Mammary epithelial cell (primary cell): ENCODE measurements around the gene ACTR6.

Source experiments
- CTCF ChIP-seq, 2 donors: IDR thresholded peaks in 1 of 2; conservative IDR thresholded peaks in 1 of 2; 2 replicates each; pipeline ENCODE4 v1.5.1; 2011 to 2012; ENCODE audit warnings: inconsistent platforms in 2 of 2, low read length in 2 of 2, mild to moderate bottlenecking in 2 of 2, control low read depth in 1 of 2, low read depth in 1 of 2; ENCODE audit not compliant: insufficient read depth in 1 of 2; ENCODE audit errors: extremely low read depth in 1 of 2
- EZH2 ChIP-seq: IDR thresholded peaks from 2 replicates; pipeline ENCODE4 v1.6.1; 2012; ENCODE audit warnings: low read length, inconsistent platforms, borderline replicate concordance

GRCh38 chr12:100251917-100252316 lies 51.3 kb downstream of the ACTR6 start:
- TF ChIP-seq CTCF (conservative IDR thresholded peaks at IDR 0.05 in 1 of 2, IDR thresholded peaks at IDR 0.05 in 1 of 2; ENCODE audit: extremely low read depth in 1 of 2, insufficient read depth in 1 of 2, low read depth in 1 of 2, low read length in 2 of 2) (no peak), EZH2 (no peak)
